HT1080 (cell line): Measurements from ENCODE around the gene OGA. TPM values are rescaled to one million over a fixed set of nuclear protein-coding genes. Genes with fewer than 3 reads are reported as not detected.

ENCODE experiments used
- DNase-seq: peaks from one replicate; pipeline ENCODE4 v3.0.0-alpha.2; 2015; ENCODE audit warnings: low read depth
- total RNA-seq: library from RNA; depleted of rRNA; stranded (reverse); fragments of >200 nt; shearing (Covaris generic); gene quantifications from 2 replicates; pipeline ENCODE4 v1.2.3, GENCODE V29; 2014

The OGA gene
- total RNA-seq, 1 experiment from 2014 or later, result 42.5 TPM

DNA sequence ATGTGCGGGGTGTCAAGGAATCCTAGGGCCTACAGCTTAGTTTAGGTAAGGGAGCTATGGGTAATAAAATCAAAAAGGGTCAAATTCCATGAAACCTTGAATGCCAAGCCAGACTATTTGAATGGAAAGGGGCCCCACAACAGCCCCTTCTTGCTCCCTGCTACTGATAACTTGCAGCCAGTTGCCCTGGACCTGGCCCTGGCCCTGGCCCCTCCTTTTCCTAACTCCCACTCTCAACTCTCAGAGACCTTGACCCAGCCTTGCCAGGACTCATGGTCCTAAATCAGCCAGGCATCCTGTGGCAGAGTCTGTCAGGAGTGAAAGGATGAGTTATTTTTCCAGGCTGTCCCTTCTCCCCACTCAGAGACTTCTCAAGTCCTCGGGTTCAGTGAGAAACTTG lies 19.5 kb upstream of the OGA start:
- DNase-seq, result no peak

DNA sequence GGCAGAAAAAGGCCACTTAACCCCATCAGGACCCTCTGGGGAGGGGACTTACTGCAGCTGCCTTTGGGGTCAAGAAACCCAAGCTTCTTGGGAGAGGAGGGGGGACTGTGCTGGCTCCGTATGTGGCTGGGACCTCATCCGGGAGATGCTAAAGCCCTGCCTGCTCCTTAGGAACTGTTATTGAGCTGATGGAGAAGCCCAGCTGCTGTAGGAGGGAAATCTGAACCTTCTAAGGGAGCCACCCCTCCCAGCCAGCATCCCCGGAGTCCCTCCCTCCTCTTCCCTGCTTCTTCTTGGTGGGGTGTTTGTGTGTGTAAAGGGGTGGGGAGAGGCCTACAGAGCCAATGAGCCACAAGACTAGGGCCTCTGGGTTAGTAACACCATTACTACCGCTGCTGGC lies 17.1 kb upstream of the OGA start:
- no peak for DNase-seq

- DNase-seq, result peak; percentile 28
These were observed 16.1 kb upstream of the OGA start for GRCh38 chr10:101834341-101834740.

DNA sequence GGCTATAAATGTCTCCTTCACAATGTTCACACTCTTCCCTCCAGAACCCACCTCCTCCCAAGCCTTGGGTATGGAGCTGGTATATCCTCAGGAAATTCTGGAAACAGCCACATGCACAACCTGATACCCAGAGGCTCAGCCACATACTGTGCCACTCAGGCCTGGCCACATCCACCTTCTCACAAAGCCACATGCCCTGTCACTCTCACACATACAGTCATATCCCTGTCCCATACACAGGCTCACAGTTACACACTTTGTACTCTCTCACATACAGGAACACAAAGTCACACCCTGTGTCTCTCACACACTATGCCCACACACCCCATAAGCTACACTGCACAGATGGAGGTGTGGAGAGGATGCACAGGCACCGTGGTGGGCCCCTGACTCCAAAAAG lies 15.2 kb upstream of the OGA start:
- no peak for DNase-seq

- DNase-seq, result no peak
These were observed 14.1 kb upstream of the OGA start for GRCh38 chr10:101832325-101832771.

DNA sequence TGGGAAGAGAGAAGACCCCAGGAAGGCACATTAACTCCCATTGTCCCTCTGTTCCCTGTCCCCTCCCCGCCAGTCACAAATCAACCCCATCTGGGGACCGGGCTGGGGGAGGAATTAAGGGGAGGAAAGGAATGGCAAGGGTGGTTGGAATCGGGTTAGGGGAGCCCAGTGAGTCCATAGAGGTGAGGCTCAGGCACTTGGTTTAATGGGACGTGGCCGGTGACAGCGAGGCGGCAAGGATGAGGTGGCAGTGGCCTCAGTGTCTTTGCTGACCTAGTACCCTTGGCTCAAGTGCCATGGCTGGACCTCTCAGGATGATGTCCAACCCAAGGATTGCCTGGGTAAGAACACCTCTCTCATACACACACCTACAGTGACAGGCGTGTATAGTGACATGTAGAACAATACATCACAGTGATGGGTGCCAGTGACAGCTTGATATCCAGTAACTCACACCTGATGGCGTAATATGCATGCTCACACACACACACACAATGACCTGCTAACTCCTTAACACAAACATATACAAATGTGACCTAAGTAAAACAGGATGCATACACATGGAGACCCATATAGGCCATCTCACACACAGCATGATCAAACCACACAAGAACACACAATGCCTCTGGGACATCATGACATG lies 13.0 kb upstream of the OGA start:
- no peak for DNase-seq

GRCh38 chr10:101830322-101831168 lies 12.3 kb upstream of the OGA start:
- DNase-seq, result peak; percentile 46

DNA sequence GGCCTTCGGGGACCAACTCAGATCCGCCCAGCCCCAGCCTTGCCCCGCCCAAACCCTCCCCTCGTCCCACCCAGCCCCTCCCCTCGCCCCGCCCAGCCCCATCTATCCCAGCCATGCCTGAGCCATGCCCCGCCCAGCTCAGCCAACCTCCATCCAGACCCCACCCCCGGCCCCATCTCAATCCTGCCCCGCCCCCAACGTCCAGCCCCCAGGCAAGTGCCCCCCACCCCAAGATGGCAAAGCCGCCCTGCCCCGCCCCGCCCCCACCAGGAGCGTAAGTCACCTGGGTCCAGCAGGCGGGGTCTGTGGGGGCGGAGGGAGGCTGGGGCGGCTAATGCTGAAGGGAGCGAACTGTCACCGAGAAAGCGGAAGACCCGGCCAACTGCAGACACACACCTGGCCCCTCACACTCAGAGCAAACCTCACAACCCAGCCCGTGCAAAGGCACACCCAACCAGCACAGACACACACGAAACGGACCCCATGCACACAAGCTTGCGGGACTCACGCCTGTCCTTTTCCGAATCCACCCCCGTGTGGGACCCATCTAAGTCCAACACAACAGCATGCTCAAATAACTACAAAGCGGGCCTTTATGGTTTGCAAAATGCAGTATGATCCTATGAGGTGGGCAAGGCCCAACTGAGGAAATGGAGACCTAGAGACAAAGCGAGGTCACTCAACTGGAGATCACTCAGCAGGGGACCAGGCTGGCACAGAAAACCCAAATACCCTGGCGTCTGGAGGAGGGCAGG lies 11.5 kb upstream of the OGA start:
- DNase-seq, result no peak

GRCh38 chr10:101828766-101829551 lies 10.7 kb upstream of the OGA start:
- DNase-seq, result no peak

DNA sequence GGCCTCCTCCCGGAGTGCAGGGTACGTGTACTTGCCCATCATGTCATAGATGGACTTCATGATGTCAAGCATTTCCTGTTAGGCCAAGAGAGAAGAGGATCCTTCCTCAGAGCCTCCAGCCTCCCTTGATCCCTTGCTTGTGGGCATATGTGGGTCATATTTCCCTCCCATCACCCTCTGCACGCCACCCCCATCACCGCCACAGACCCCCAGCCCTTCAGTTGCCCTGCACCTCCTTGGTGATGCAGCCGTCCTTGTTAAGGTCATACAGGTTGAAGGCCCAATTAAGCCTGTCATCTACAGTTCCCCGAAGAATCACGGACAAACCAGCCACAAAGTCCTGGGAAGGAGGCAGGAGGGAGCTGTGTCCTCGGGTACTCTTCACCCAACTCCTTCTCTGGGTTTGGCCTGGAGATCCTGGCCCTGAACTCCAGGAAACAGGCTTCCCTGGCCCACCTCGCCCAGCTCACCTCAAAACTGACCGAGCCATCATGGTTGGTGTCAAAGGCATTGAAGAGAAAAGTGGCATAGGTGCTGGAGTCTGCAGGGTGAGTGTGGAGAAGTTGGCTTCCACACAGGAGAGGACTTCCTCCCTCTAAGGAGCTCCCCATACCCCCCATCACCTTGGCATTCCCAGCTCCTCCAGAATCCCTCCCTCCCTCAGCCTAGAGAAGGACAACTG lies 9.8 kb upstream of the OGA start:
- no peak for DNase-seq

GRCh38 chr10:101826852-101827434 lies 8.7 kb upstream of the OGA start:
- DNase-seq, result no peak

GRCh38 chr10:101824736-101825135 lies 6.5 kb upstream of the OGA start:
- no peak for DNase-seq

GRCh38 chr10:101818872-101819633 lies 809 bp upstream of the OGA start:
- no peak for DNase-seq

DNA sequence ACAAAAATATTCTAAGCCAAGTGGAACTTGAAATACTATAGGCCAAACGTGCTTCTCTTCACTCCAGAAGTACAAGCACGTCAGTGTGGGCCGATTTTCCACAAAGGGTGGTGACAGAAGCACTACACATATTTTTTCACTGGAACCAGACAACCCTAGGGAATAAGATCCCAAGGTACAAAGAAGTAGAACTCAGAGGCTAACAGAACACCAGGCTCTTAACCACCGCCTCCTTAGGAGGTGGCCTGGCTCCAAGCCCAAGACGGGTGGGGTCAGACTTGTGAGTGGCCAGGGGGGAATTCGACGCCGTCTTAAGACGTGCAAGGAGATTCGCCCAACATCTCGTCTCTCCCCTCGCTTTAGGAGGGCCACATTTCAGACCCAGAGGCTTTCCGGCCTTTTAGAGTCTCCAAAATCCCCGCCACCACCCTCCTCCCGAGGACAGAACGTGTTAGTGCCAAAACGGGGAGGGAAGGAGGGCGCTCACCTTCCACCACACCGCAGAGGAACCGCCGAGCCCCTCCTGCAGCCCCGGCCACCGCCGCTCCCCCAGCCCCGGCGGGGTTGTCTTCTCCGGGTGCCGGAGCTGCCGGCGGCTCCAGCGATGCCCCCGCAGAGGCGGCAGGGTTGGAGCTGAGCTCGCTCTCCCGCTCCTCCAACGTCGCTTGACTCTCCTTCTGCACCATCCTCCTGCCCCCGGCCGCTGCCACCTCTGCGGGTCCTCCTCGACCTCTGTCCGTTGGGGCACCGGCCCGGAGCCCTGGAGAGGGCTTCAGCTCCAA lies 716 bp downstream of the OGA start:
- DNase-seq, result peak; percentile 91

DNA sequence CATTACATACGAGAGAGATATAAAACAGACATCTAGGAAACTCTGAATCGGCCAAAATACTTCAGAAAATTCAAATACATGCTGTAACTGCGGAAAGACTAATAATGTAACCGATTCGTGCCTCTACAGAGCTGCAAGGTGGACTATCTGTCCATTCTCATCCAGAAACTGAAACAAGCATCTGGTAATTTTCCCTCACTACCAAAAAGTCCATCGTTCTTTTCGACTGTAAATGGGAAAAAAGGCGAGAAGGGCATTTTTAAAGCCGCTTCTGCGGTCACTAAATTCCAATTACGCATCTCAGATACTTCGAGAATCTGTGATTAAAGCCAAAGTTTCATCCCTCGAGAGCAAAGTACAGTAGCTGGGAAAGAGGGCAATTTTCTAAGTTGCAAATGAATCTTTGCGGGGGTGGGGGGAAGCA lies 1.3 kb downstream of the OGA start:
- no peak for DNase-seq

GRCh38 chr10:101816376-101816775 lies 1.9 kb downstream of the OGA start:
- DNase-seq, result no peak

GRCh38 chr10:101814466-101815071 lies 3.7 kb downstream of the OGA start:
- no peak for DNase-seq

DNA sequence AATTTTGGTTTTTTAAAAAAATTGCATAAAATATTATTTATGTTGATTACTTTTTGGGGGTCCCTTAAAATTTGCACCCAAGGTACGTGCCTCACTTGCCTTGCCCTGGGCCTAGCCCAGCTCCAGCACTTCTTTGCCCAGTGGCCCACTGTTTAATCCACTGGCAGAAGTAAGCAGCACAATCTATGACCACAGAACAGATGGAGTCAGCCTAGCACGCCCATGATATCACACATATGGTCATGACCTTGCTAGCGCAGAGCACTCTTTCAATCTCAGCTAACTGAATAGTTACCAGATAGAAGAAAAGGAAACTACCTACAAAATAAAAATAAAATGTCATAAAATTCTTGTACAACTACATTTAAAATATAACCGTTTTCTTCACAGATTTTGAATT lies 5.6 kb downstream of the OGA start:
- no peak for DNase-seq
